ENCODE data around the gene TTLL7. TPM values are rescaled to one million over a fixed set of nuclear protein-coding genes. Genes with fewer than 3 reads are reported as not detected.

TTLL7 gene
- total RNA-seq, 1 donor from 2014 or later = 37.9 TPM

DNA sequence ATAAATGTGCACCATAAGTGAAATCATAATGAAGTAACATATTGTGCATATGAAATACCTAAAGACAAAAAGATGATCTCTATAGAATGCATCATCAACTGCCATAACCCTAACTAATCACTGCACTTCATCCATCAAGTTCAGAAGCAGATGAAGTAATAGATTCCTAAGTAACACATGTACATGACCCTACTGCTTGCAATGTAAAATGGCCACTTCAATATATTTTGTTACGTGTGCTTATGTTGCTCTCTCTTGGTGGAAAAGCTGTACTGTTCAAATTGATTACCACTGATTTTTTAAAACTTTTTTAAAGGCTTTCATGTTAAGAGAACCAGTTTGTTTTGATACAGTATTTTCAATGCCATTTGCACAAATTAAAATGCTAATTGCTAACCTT, 141.8 kb downstream of the TTLL7 start:
- Histone ChIP-seq H3K27me3 (peaks cover 10% of the 10 kb centered on the region), H3F3A (ENCODE audit: low read depth) (no peaks in the 10 kb centered on the region), H3K9me3 (ENCODE audit: low read depth) (no peaks in the 10 kb centered on the region), H3K4me3 (no peak overlapping the region), H2AFZ (replicated peaks) (no peak overlapping the region), H3K36me3 (no peaks in the 10 kb centered on the region), H3K4me1 (no peaks in the 10 kb centered on the region), H4K20me1 (ENCODE audit: low read depth) (no peaks in the 10 kb centered on the region), H3K79me2 (ENCODE audit: low read depth) (no peaks in the 10 kb centered on the region), H3K27ac (no peak overlapping the region), H3K4me2 (no peak overlapping the region), H3K9ac (no peak overlapping the region)
- Mint-ChIP-seq H3K36me3 (no peaks in the 10 kb centered on the region), H3K9me3 (peaks cover 5% of the 10 kb centered on the region), H3K27ac (no peak overlapping the region), H3K27me3 (ENCODE audit: insufficient read depth, low read depth) (peaks cover 3% of the 10 kb centered on the region), H3K4me3 (no peak overlapping the region), H3K4me1 (no peaks in the 10 kb centered on the region)
- DNase-seq (ENCODE audit: low spot score) = peak; percentile 22
- TF ChIP-seq, protein P1, sequence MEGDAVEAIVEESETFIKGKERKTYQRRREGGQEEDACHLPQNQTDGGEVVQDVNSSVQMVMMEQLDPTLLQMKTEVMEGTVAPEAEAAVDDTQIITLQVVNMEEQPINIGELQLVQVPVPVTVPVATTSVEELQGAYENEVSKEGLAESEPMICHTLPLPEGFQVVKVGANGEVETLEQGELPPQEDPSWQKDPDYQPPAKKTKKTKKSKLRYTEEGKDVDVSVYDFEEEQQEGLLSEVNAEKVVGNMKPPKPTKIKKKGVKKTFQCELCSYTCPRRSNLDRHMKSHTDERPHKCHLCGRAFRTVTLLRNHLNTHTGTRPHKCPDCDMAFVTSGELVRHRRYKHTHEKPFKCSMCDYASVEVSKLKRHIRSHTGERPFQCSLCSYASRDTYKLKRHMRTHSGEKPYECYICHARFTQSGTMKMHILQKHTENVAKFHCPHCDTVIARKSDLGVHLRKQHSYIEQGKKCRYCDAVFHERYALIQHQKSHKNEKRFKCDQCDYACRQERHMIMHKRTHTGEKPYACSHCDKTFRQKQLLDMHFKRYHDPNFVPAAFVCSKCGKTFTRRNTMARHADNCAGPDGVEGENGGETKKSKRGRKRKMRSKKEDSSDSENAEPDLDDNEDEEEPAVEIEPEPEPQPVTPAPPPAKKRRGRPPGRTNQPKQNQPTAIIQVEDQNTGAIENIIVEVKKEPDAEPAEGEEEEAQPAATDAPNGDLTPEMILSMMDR (IDR thresholded peaks at IDR 0.05) = peak; percentile 64
- TF ChIP-seq EZH2phosphoT487 (IDR thresholded peaks at IDR 0.05) = no peak

DNA sequence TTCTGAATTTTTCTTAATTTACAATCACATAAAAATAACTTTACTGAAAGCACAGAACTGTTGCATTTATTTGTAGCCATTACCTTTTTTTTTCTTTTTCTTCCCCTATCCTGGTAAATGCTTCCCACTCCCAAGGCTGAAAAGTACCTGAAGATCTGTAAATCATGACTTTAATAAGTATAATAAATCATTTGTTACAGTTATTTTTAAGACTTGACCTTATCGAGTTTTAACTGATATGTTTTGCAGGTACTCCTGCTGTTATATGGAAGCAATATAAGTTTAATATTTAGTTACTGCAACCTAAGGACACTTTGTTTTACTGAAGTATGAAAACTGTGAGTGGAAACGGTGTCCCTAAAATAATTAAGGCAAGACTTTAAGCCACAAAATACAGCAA, 142.6 kb downstream of the TTLL7 start:
- Histone ChIP-seq H3K4me3 (no peak overlapping the region), H2AFZ (replicated peaks) (no peak overlapping the region), H3K4me1 (no peaks in the 10 kb centered on the region), H3F3A (ENCODE audit: low read depth) (no peaks in the 10 kb centered on the region), H3K27me3 (peaks cover 9% of the 10 kb centered on the region), H3K4me2 (no peak overlapping the region), H3K36me3 (no peaks in the 10 kb centered on the region), H3K9me3 (ENCODE audit: low read depth) (no peaks in the 10 kb centered on the region), H3K9ac (no peak overlapping the region), H3K79me2 (ENCODE audit: low read depth) (no peaks in the 10 kb centered on the region), H3K27ac (no peak overlapping the region), H4K20me1 (ENCODE audit: low read depth) (no peaks in the 10 kb centered on the region)
- TF ChIP-seq, protein P1 (IDR thresholded peaks at IDR 0.05) = no peak
- no peak for DNase-seq (ENCODE audit: low spot score)
- Mint-ChIP-seq H3K27me3 (ENCODE audit: insufficient read depth, low read depth) (peaks cover 3% of the 10 kb centered on the region), H3K36me3 (no peaks in the 10 kb centered on the region), H3K4me1 (no peaks in the 10 kb centered on the region), H3K9me3 (peaks cover 5% of the 10 kb centered on the region), H3K4me3 (no peak overlapping the region), H3K27ac (no peak overlapping the region)

DNA sequence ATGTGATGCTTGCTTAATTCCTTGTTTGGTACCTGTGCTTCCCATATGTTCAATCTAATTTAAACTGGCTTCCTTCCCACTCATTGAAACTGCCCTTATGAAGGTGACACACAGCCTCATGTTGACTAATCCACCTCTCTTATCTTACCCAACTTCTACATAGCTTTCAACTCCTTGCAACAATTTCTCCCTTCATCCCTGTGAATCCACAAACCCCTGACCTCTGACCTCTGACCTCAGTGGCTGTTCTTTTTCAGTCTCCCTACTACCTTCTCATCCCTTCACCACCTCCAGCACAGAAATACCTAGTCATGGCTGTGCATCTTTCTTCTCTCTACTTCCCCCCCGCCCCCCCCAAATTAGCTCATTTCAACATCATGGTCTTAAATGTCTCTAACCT, 144.5 kb downstream of the TTLL7 start:
- Histone ChIP-seq H3K4me1 (no peaks in the 10 kb centered on the region), H3K4me2 (no peak overlapping the region), H3K9me3 (ENCODE audit: low read depth) (no peaks in the 10 kb centered on the region), H2AFZ (replicated peaks) (no peak overlapping the region), H3K4me3 (no peak overlapping the region), H3K36me3 (no peaks in the 10 kb centered on the region), H3K79me2 (ENCODE audit: low read depth) (no peaks in the 10 kb centered on the region), H3K9ac (no peak overlapping the region), H3K27me3 (no peaks in the 10 kb centered on the region), H3F3A (ENCODE audit: low read depth) (no peaks in the 10 kb centered on the region), H3K27ac (no peak overlapping the region), H4K20me1 (ENCODE audit: low read depth) (no peaks in the 10 kb centered on the region)
- Mint-ChIP-seq H3K9me3 (peaks cover 2% of the 10 kb centered on the region), H3K4me1 (no peaks in the 10 kb centered on the region), H3K27ac (no peak overlapping the region), H3K27me3 (ENCODE audit: insufficient read depth, low read depth) (peaks cover 9% of the 10 kb centered on the region), H3K4me3 (no peak overlapping the region), H3K36me3 (no peaks in the 10 kb centered on the region)
- DNase-seq (ENCODE audit: low spot score) = no peak
- TF ChIP-seq, protein P1 (IDR thresholded peaks at IDR 0.05) = no peak
- no peak for TF ChIP-seq EZH2 (IDR thresholded peaks at IDR 0.05)
- no peak for TF ChIP-seq EZH2phosphoT487 (IDR thresholded peaks at IDR 0.05)

DNA sequence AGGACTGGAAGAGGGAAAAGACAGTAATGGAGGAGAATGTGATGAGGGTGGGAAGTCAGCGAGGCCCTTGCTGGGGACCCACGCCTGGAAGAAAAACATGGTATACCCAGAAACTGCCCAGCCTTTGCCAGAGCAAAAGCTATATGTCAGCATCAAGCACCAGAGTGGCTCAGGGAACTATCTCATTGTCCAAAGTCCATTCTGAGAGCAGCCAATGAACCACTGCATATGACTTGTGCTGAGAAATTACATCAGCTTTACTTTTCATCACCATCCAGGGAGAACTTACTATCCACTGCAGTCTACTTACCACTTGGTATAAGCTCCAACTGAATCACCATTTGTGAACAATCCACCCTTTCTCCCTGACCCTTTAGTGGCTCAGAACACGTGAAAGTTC, 148.1 kb downstream of the TTLL7 start:
- Histone ChIP-seq H3K79me2 (ENCODE audit: low read depth) (no peaks in the 10 kb centered on the region), H3F3A (ENCODE audit: low read depth) (no peaks in the 10 kb centered on the region), H3K4me3 (no peak overlapping the region), H3K27me3 (peaks cover 18% of the 10 kb centered on the region), H3K4me1 (peaks cover 6% of the 10 kb centered on the region), H3K9me3 (ENCODE audit: low read depth) (no peaks in the 10 kb centered on the region), H4K20me1 (ENCODE audit: low read depth) (no peaks in the 10 kb centered on the region), H3K4me2 (no peak overlapping the region), H3K9ac (no peak overlapping the region), H3K27ac (no peak overlapping the region), H2AFZ (replicated peaks) (peak overlapping the region; percentile 6), H3K36me3 (no peaks in the 10 kb centered on the region)
- no peaks in the 10 kb centered on the region for H3K36me3 Mint-ChIP-seq
- peaks cover 15% of the 10 kb centered on the region for H3K27me3 Mint-ChIP-seq (ENCODE audit: insufficient read depth, low read depth)
- no peak overlapping the region for H3K27ac Mint-ChIP-seq
- TF ChIP-seq, protein P1 (IDR thresholded peaks at IDR 0.05) = no peak
- TF ChIP-seq EZH2 (IDR thresholded peaks at IDR 0.05) (no peak), EZH2phosphoT487 (IDR thresholded peaks at IDR 0.05) (no peak)
- DNase-seq (ENCODE audit: low spot score) = no peak
- peaks cover 8% of the 10 kb centered on the region for H3K4me1 Mint-ChIP-seq
- no peak overlapping the region for H3K4me3 Mint-ChIP-seq
- H3K9me3 Mint-ChIP-seq = peaks cover 5% of the 10 kb centered on the region
